Measurements from ENCODE around the gene F2RL2. TPM values are rescaled to one million over a fixed set of nuclear protein-coding genes. Genes with fewer than 3 reads are reported as not detected.

F2RL2 gene
- total RNA-seq, result 0.10 TPM
- long read RNA-seq, partial matches to known transcripts, result 0 of 2 reads
- long read RNA-seq, other reads (novel, unspliced or antisense), result 2 of 2 reads

DNA sequence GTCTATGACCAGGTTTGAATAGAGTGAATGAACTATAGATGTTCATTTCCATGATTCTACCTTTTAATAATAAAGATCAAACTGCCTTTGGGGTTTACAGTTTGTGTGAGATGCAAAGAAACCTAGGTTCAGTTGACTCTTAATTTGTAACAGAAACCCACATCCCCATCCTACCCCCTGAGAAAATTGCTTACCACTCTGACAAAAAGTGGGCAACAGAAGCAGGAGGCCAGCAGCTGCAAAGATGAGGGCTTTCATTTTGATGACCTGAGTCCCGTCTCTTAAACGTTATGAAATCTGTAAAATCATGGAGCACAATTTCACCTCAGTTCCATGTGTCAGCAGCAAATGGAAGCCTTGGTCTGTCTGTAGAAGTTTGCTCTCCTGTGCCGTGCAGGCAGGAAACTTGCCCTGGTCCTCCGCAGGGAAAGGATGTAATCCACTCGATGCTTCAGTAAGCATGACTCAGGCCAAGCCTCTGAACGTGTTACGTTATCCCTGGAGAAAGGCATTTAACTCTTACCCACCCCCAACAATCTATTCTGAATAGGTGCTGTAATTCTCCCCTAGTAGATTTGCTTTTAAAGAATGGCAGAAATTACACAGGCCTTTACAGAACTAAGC, at the start of gene F2RL2:
F2RL2 (minus strand) TSS at position 431 of the 624 bp plus-strand sequence; CDS start at position 258, 173 bp downstream.
- no peak for DNase-seq (ENCODE audit: low spot score)

DNA sequence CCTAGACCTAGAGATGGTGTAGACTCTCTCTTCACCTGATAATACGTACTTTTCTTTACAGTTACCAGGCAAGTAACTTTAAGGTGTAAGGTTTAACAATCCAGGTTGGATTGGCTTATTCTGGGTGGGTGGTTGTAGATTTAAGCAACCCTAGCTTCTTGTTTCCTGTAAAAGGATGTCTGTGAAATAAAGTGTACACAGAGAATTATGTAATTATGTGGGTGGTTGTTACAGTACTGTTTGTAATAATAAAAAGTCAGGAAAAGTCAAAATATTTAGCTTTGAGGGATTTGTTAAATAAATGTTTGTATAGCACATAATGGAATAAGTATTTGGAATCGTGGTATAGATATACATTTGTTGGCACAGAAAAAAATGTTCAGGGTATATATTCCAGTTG, 49.0 kb upstream of the F2RL2 start:
- DNase-seq (ENCODE audit: low spot score), result no peak

- no peak for DNase-seq (ENCODE audit: low spot score)
These were observed 47.3 kb upstream of the F2RL2 start for GRCh38 chr5:76670508-76670907.

DNA sequence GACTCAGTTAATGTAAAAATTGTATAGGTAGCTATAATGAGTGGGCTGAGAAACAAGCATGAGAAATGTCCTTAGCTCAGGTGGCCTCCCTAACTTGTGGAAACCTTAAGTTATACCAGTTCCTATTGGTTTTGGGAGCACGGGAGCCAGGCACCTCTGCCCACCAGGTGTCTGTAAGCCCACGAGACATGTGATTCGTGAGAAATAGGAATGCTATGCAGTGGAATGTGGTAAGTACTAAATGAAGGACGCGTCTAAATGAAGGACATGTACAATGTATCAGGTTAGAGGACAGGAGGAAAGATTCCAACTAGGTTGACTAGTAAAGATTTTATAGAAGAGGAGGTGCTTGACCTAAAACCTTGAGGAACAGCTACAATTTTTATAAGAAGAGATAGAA, 46.0 kb upstream of the F2RL2 start:
- DNase-seq (ENCODE audit: low spot score), result no peak

DNA sequence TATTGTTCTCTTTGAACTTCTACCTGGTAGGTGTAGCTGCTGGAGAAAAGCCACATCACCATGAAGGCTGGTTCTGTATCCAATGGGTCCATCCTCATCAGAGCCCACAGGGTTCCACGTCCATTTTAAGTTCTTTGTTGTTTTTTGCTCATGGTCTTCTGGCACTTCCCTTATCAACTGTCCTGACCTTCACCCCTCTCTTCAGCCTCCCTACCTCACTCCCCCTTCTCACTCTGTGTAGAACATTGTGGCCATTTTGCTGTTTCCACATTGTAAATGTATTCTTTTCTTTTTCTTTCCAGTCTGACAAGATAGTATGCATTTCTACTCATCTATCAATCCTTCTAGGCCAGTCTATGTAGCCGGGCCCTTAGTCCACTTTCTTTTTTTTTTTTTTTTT, 44.3 kb upstream of the F2RL2 start:
- DNase-seq (ENCODE audit: low spot score), result no peak

- no peak for DNase-seq (ENCODE audit: low spot score)
These were observed 40.9 kb upstream of the F2RL2 start for GRCh38 chr5:76664079-76664478.

GRCh38 chr5:76663573-76663972, 40.4 kb upstream of the F2RL2 start:
- no peak for DNase-seq (ENCODE audit: low spot score)

GRCh38 chr5:76662521-76662920, 39.3 kb upstream of the F2RL2 start:
- DNase-seq (ENCODE audit: low spot score), result no peak

GRCh38 chr5:76660360-76660759, 37.2 kb upstream of the F2RL2 start:
- DNase-seq (ENCODE audit: low spot score), result no peak

DNA sequence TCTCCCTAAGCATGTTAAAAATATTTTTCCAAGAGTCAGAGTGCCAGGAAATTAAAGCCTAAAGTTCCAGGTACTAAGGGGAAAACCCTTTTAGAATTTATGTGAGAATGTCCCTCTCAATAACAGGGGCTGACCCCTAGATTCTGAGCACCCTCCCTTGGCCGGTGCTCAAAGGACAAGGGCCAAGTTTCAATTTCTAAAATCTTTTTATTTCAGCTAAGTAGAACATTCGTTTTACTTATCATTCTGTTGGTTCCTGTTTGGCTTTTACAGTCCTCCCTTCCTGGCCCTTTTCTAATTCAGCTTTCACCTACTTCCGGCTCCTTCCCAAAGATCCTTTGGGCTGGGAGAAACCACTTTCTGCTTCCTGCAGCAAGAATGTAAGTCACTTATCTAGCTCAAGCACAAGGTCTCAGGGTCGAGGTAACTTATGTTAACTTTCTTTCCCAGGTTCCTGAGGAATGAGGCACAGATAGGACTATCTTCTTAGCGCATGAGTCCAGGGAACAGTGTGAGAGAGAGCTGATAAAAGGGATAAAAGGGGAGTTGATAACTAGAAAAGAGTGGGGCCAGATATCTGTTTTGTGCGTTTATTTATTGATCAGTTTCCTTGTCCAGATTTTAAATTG, 34.6 kb upstream of the F2RL2 start:
- no peak for DNase-seq (ENCODE audit: low spot score)

GRCh38 chr5:76657091-76657490, 33.9 kb upstream of the F2RL2 start:
- no peak for DNase-seq (ENCODE audit: low spot score)

GRCh38 chr5:76652809-76653414, 29.7 kb upstream of the F2RL2 start:
- DNase-seq (ENCODE audit: low spot score), result no peak

- no peak for DNase-seq (ENCODE audit: low spot score)
These were observed 25.9 kb upstream of the F2RL2 start for GRCh38 chr5:76649140-76649539.

- DNase-seq (ENCODE audit: low spot score), result no peak
These were observed 20.2 kb upstream of the F2RL2 start for GRCh38 chr5:76643371-76643770.

DNA sequence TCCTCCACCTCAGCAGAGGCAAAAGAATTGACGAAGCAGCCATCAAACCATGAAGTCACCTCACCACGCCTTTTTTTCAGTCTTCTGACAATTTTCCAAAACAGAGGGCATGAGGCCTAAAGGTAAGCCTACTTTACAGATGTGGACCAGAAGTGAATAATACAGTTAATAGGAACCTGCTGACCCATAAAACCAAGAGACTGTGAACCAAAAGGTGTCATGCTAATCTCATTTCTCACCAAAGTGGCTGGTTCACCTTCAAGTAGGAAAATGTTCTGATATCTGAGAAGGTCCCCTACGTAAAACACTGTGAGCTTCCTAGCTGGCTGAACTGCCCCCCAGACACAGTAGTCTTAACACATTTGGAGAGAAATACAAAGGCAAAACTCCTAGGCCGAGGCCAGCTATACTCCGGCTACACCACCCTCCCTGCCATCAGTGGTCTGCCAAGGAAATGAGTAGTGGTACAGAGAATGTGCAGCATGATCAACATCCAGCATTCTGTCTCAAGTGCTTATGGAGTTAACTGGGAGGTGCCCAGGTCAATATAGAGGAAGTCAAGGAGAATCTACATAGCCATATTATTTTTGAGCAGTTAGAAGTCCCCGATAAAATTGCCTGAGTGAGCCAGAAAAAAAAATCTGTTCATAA, 19.3 kb upstream of the F2RL2 start:
- DNase-seq (ENCODE audit: low spot score), result no peak

- no peak for DNase-seq (ENCODE audit: low spot score)
These were observed 18.4 kb upstream of the F2RL2 start for GRCh38 chr5:76641514-76642120.

- DNase-seq (ENCODE audit: low spot score), result no peak
These were observed 15.3 kb upstream of the F2RL2 start for GRCh38 chr5:76638479-76638878.

DNA sequence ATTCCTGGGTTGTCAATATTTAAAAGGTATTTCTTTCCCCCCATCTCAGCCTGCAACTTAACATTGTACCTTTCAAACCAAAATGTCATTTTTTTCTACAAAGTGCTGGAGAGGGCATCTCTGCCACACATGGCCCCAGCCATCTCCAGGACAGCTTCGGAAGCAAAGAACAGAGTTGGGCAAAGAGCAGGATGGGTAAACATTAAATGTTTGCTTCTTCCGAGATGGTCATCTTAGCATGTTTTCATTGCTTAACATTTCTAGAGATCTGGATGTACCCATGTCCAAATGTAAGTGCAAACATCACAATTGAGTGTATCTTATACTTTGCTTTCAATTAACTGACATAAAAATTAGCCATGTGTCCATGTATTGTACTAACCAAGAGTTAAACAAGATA, 14.3 kb upstream of the F2RL2 start:
- no peak for DNase-seq (ENCODE audit: low spot score)

- no peak for DNase-seq (ENCODE audit: low spot score)
These were observed 11.5 kb upstream of the F2RL2 start for GRCh38 chr5:76634661-76635060.

DNA sequence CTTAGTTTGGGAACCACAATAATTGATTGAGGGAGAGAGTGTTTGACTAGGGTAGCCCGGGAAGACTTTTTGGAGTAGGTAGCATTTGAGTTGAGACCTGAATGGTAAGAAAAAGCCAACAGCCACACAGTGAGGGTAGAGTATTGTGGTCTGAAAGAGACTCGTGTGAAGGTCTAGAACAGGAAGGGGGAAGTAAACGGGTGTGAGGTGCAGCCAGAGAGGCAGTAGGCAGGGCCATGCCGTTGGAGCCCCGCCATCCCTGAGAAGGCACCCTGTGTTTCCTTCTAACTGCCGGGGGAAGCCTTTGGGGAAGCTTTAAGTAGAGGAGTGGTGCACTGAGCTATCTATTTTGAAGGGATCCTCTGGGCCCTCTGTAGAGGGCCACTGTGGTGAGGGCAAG, 3.5 kb upstream of the F2RL2 start:
- no peak for DNase-seq (ENCODE audit: low spot score)

GRCh38 chr5:76625087-76625815, 2.0 kb upstream of the F2RL2 start:
- DNase-seq (ENCODE audit: low spot score), result no peak

Data from mesenteric fat pad (tissue), 1 donor.